K562 (cell line): ENCODE results near the gene DOCK3. TPM values are rescaled to one million over a fixed set of nuclear protein-coding genes. Genes with fewer than 3 reads are reported as not detected.

Source experiments
- ATAC-seq: fragments of 200-7000 bp; cut with Tn5 transposase; 3 replicates; pipeline ENCODE4 v1.9.1; 2020; ENCODE audit warnings: moderate library complexity
- BruUV-seq: library from RNA; stranded (reverse); fragments of 400-500 nt; replicated peaks from 2 replicates; lab custom pipeline; 2021; lab: Mats Ljungman, UMichigan
- CTCF ChIA-PET: fragments of 300-600 bp; formaldehyde crosslinking; extraction: SDS; loops from one replicate; lab custom pipeline; 2021; ENCODE audit warnings: low intra/inter-chr PET ratio; lab: Yijun Ruan, JAX
- POLR2A ChIA-PET: fragments of 300-600, 350-650 bp; sonication (Branson Sonifier 250); formaldehyde crosslinking; extraction: SDS; loops from one replicate; lab custom pipeline; 2021; ENCODE audit warnings: antibody characterized with exemption, inconsistent platforms; lab: Yijun Ruan, JAX
- DNase-seq, 4 experiments: peaks; one replicate each; pipeline versions ENCODE4 v3.0.0 to v3.0.0-alpha.2; 2011 to 2018; ENCODE audit warnings: low spot score in 3 of 4, mixed read lengths in 3 of 4; ENCODE audit errors: extremely low read depth in 1 of 4
- FAIRE-seq: peaks from 2 replicates; lab custom pipeline; 2011; peaks lifted over from hg19 to GRCh38; lab: Jason Lieb, UNC
- H2AFZ ChIP-seq: 2 replicates; pipeline ENCODE4 v1.6.0; 2011; ENCODE audit warnings: low read depth, low read length, control low read depth, inconsistent platforms
- H3K27ac ChIP-seq: fragments of 200-600 bp; 3 replicates; pipeline ENCODE4 v1.8.0; 2011; ENCODE audit warnings: low read depth, mild to moderate bottlenecking, control low read depth, inconsistent platforms, low read length, moderate library complexity, mixed read lengths; ENCODE audit errors: extremely low read depth
- H3K27me3 ChIP-seq, 2 experiments: fragments of 300-600 bp in 1 of 2; 2 replicates in 1 of 2; 3 replicates in 1 of 2; pipeline versions ENCODE4 v1.6.0 to v1.8.0; 2011; ENCODE audit warnings: inconsistent platforms in 2 of 2, low read length in 2 of 2, mild to moderate bottlenecking in 1 of 2, mixed read lengths in 1 of 2, moderate library complexity in 1 of 2; ENCODE audit not compliant: control insufficient read depth in 2 of 2, insufficient read depth in 2 of 2
- H3K36me3 ChIP-seq: fragments of 300-600 bp; 3 replicates; pipeline ENCODE4 v1.8.0; 2011; ENCODE audit warnings: mild to moderate bottlenecking, low read length, inconsistent platforms; ENCODE audit not compliant: control insufficient read depth, insufficient read depth
- H3K4me1 ChIP-seq, 2 experiments: fragments of 200-600 bp in 1 of 2; replicated peaks in 1 of 2; 2 replicates in 1 of 2; 3 replicates in 1 of 2; pipeline versions ENCODE4 v1.5.1 to v1.8.0; 2011; ENCODE audit warnings: inconsistent platforms in 2 of 2, low read length in 2 of 2, mild to moderate bottlenecking in 1 of 2, mixed read lengths in 1 of 2, moderate library complexity in 1 of 2; ENCODE audit not compliant: control insufficient read depth in 2 of 2, insufficient read depth in 2 of 2
- H3K4me2 ChIP-seq: 2 replicates; pipeline ENCODE4 v1.6.1; 2011; ENCODE audit warnings: low read length, control low read depth, inconsistent platforms, mixed read lengths; ENCODE audit not compliant: insufficient read depth
- H3K4me3 ChIP-seq: fragments of 200-600 bp; sonication (generic), shearing (Covaris generic); 2 replicates; pipeline ENCODE4 v1.5.1; 2016; ENCODE audit warnings: control low read depth, inconsistent platforms
- H3K79me2 ChIP-seq: fragments of 200-600 bp; 3 replicates; pipeline ENCODE4 v1.8.0; 2011; ENCODE audit warnings: low read length, inconsistent platforms; ENCODE audit not compliant: control insufficient read depth, insufficient read depth
- H3K9ac ChIP-seq, 2 experiments: 2 replicates each; pipeline versions ENCODE4 v1.6.0 to v1.6.1; 2011; ENCODE audit warnings: low read depth in 2 of 2, low read length in 2 of 2, control low read depth in 1 of 2, inconsistent platforms in 1 of 2, mild to moderate bottlenecking in 1 of 2, mixed read lengths in 1 of 2; ENCODE audit not compliant: insufficient read depth in 1 of 2
- H3K9me1 ChIP-seq: one replicate; pipeline ENCODE4 v1.6.0; 2011; ENCODE audit warnings: inconsistent platforms, mild to moderate bottlenecking, low read length, moderate library complexity; ENCODE audit not compliant: control insufficient read depth, insufficient read depth
- H3K9me3 ChIP-seq: replicated peaks from 2 replicates; pipeline ENCODE4 v1.5.1; 2011; ENCODE audit warnings: low read depth, low read length, inconsistent platforms; ENCODE audit not compliant: control insufficient read depth, insufficient read depth
- H4K20me1 ChIP-seq: replicated peaks from 2 replicates; pipeline ENCODE4 v1.6.1; 2011; ENCODE audit warnings: low read length, inconsistent platforms, mixed read lengths; ENCODE audit not compliant: control insufficient read depth, insufficient read depth
- ARID2 ChIP-seq: fragments of 450-650 bp; IDR thresholded peaks from 2 replicates; pipeline ENCODE4 v1.6.1; 2017; ENCODE audit warnings: antibody characterized with exemption, mild to moderate bottlenecking
- NR4A1 ChIP-seq, 2 experiments: fragments of 250-450 bp in 1 of 2; fragments of 450-650 bp in 1 of 2; sonication (Bioruptor Pico) in 1 of 2; IDR thresholded peaks; 2 replicates each; pipeline versions ENCODE4 v1.4.0 to v1.6.1; 2016 to 2020; ENCODE audit warnings: mild to moderate bottlenecking in 2 of 2, missing compliant biosample characterization in 1 of 2, missing genetic modification characterization in 1 of 2, moderate library complexity in 1 of 2
- PPARD ChIP-seq: fragments of 250-450 bp; sonication (Bioruptor Pico); IDR thresholded peaks from 2 replicates; pipeline ENCODE4 v1.8.0; 2022; ENCODE audit warnings: inconsistent platforms, mild to moderate bottlenecking, moderate library complexity
- SIN3A ChIP-seq, 2 experiments: fragments of 150-350 bp in 1 of 2; IDR thresholded peaks; 2 replicates each; pipeline ENCODE4 v1.6.1; 2011 to 2016; ENCODE audit warnings: borderline replicate concordance in 2 of 2, low read depth in 2 of 2, low read length in 2 of 2, mild to moderate bottlenecking in 2 of 2, moderate library complexity in 2 of 2; ENCODE audit not compliant: control insufficient read depth in 1 of 2
- U2AF1 ChIP-seq: fragments of 200-400 bp; formaldehyde crosslinking; optimal IDR thresholded peaks from 2 replicates; pipeline ENCODE3; 2017; ENCODE audit warnings: mild to moderate bottlenecking, low read depth, low read length, moderate library complexity
- ZNF212 ChIP-seq: fragments of 450-650 bp; formaldehyde crosslinking; IDR thresholded peaks from 2 replicates; pipeline ENCODE4 v1.4.0; 2020; ENCODE audit warnings: mild to moderate bottlenecking
- WGBS: fragments of 100-300 bp; shearing (Covaris generic); methylation state at CpG from one replicate; pipeline ENCODE4 v1.1.6; 2016; ENCODE audit warnings: low coverage, mixed read lengths; ENCODE audit not compliant: insufficient coverage; ENCODE audit errors: missing lambda C conversion rate; 5-methylcytosine and 5-hydroxymethylcytosine counted together
- in situ Hi-C: fragments of 300-500 bp; cut with MboI; formaldehyde crosslinking; loops from 4 replicates; pipeline ENCODE4 v1.15.0; 2018; ENCODE audit warnings: inconsistent platforms, mixed read lengths
- intact Hi-C: fragments of 100-400 bp; cut with micrococcal nuclease; formaldehyde crosslinking; loops from 2 replicates; pipeline ENCODE4 v1.14.2; 2022
- polyA plus RNA-seq, 8 experiments: library from polyadenylated mRNA; depleted of rRNA in 4 of 8; stranded (reverse) in 5 of 8; unstranded in 3 of 8; fragments of >200 nt; fragmentation: Nextera tagmentation in 2 of 8; fragmentation: Illumina TruSeq in 1 of 8; extraction: Ambion mirVana in 2 of 8; extraction: Trizol in 1 of 8; gene quantifications; 2 replicates each; pipeline versions ENCODE4 v1.2.1 to v1.2.3, GENCODE V29; 2011 to 2014; ENCODE audit warnings: inconsistent platforms in 1 of 8, missing spikeins in 1 of 8
- total RNA-seq, 7 experiments: library from RNA; depleted of rRNA in 6 of 7; stranded (reverse); fragments of >200 nt in 6 of 7; fragmentation: Illumina TruSeq in 2 of 7; extraction: Trizol in 2 of 7; gene quantifications; 2 replicates each; pipeline versions ENCODE4 v1.2.1 to v1.2.3, GENCODE V29; 2011 to 2021; ENCODE audit warnings: low replicate concordance in 1 of 7

Gene DOCK3
- total and polyA plus RNA-seq, 9 of the 15 experiments (the other 6 are each of a cell fraction or from before 2014, with no cell fraction given): under 0.01 to 0.03 (median 0.01) TPM; not detected in 4

DNA sequence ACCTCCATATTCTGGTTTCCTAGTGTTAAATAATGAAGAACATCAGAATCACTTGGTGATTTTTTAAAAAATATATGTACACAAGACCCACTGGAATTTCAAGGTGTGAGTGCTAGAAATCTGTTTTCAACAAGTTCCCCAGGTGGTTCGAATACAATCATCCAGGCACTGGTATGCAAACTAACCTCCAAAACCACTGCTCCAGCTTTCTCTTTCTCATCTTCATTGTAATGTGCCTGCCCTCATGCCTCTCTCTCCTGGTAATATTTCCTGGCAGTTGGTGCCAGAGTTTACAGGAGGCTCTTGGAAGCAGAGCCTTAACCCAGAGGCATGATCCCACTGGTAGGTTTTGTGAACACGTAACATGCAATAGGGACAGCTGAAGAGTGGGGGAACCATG lies 547.2 kb downstream of the DOCK3 start:
- ChIA-PET CTCF (no interaction called here), POLR2A (interaction anchor here (0.6 kb wide), 1 partner anchor 372 kb away, joined by 3 read pairs; no protein-coding TSS in a partner anchor)
- Histone ChIP-seq H3K27ac (no peak overlapping the region), H3K4me2 (no peak overlapping the region), H2AFZ (no peak overlapping the region), H3K4me3 (no peak overlapping the region), H3K79me2 (no peaks in the 10 kb centered on the region), H3K9ac (no peak overlapping the region), H3K9me3 (no peaks in the 10 kb centered on the region), H3K4me1 (no peaks in the 10 kb centered on the region), H3K36me3 (no peaks in the 10 kb centered on the region), H4K20me1 (no peaks in the 10 kb centered on the region), H3K27me3 (no peaks in the 10 kb centered on the region), H3K9me1 (no peaks in the 10 kb centered on the region)
- in situ Hi-C loops (no loop called here), intact Hi-C loops (no loop called here)
- no peak for DNase-seq
- TF ChIP-seq ARID2 (no peak), PPARD (CRISPR knock-in tag) (no peak)
- no TSS peak for BruUV-seq
- no peak for ATAC-seq
- 0% methylated on average over 2 of the region's 2 CpGs for WGBS
- FAIRE-seq: no peak

DNA sequence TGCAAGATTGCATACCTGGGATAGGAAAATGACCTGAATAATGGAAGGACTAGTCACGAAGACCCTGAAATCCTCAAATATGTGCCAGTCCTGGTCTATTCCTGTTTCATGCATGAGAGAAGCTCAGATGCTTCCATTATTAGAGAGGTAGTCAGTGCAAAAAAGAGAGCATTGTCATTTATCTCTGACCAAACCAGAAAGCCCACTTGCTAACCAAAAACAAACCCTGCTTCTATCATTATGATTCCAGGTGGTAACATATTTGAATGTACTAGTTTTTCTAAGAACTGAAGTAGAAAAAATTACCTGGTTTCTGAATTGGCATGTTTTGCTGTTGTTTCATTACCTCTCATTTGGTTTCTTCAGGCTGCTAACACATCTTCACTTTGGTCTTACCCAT lies 549.6 kb downstream of the DOCK3 start:
- ATAC-seq (no peak), DNase-seq (no peak), FAIRE-seq (no peak)
- Histone ChIP-seq H3K9ac (no peak overlapping the region), H3K9me3 (no peaks in the 10 kb centered on the region), H3K4me3 (no peak overlapping the region), H4K20me1 (no peaks in the 10 kb centered on the region), H3K27ac (no peak overlapping the region), H3K27me3 (no peaks in the 10 kb centered on the region), H3K79me2 (no peaks in the 10 kb centered on the region), H3K4me1 (no peaks in the 10 kb centered on the region), H3K4me2 (no peak overlapping the region), H2AFZ (no peak overlapping the region), H3K36me3 (no peaks in the 10 kb centered on the region), H3K9me1 (no peaks in the 10 kb centered on the region)
- POLR2A ChIA-PET: no interaction called here
- TF ChIP-seq U2AF1 (no peak), ZNF212 (CRISPR knock-in tag) (no peak), NR4A1 (CRISPR knock-in tag; IDR thresholded peaks at IDR 0.05) (no peak), NR4A1 (tag; IDR thresholded peaks at IDR 0.05) (no peak), SIN3A (IDR thresholded peaks at IDR 0.05; ENCODE audit: borderline replicate concordance in 2 of 2, control insufficient read depth in 1 of 2, low read depth in 2 of 2, low read length in 2 of 2) (no peak)
- 0% methylated on average over 1 of the region's 1 CpG for WGBS
- BruUV-seq: no TSS peak
- CTCF ChIA-PET: no interaction called here
- in situ Hi-C loops (no loop called here), intact Hi-C loops (no loop called here)
